ENCODE measurements around the gene CORT.
A peak's percentile ranks its signal among the peaks of the same experiment; 100 is the strongest.

CORT gene

GRCh38 chr1:10479296-10479695, 29.5 kb downstream of the CORT start:
- DNase-seq: no peak

DNA sequence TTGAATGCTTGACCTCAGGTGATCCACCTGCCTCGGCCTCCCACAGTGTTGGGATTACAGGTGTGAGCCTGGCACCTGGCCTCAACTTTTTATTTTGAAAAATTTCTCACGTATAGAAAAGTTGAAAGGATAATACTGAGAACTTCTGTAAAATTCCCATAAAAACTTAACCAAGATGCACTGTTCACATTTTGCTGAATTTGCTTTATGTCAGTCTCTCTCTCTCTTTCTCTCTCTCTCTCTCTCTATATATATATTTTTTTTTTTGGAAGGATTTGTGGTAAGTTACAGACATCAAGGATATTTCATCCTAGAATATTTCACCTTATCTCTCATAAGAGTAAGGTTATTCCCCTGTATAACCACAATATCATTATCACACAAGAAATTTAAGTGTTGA, 30.8 kb downstream of the CORT start:
- no peak for DNase-seq

GRCh38 chr1:10484521-10484920, 34.7 kb downstream of the CORT start:
- no peak for DNase-seq

- DNase-seq: no peak
Observed at GRCh38 chr1:10489291-10490055, 39.6 kb downstream of the CORT start.

- no peak for DNase-seq
Observed at GRCh38 chr1:10490286-10490970, 40.6 kb downstream of the CORT start.

DNA sequence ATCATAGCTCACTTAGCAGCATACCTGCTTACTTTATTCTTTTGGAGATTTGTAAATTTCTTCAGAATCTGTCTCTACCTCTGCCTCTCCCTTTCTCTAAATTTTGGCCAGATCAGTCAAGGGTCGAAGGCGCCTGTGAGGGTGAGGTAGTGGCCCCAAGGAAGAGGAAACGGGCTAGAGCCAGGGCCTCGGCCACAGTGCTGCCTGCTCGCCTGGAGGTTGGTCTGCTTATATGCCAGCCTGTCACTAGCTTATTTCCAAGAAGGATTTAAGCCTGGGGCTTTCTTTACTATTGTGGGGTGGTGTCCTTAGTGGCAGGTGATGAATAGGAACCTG, 44.6 kb downstream of the CORT start:
- no peak for DNase-seq

DNA sequence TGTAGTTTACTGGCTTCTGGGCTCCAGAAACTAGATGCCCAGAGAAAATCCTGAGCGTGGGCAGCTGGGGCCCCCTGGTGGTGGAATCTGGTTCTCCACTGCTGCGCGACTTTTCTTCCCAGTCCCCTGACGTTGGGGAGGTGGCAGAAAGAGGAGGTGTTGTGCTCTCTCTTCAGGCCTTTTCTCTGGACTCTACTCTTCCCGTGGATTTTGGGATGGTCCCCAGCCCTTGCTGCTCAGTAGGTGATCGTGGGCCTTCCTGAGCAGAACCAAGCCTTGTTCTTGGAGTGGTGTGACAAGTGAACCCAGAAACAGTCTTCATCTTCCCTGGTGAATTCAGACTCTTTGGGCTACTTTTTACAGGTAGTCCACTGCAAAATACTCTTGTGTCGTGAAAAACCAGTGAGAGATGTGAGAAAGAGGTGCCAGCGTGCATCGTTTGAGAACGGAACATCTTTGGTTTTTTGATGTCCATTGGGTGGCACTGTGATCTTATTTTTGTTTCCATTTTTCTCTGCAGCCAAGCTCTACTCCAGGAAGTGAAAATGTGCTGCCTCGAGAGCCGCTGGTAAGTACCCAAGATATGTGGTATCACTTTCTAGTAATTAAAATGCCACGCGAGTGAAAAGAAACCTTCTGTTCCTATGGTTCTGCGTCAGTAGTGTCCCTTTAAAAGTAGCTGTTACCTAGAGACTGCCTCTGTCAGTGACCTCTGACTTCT, 45.1 kb downstream of the CORT start:
- peak; percentile 87 to 88 for DNase-seq

DNA sequence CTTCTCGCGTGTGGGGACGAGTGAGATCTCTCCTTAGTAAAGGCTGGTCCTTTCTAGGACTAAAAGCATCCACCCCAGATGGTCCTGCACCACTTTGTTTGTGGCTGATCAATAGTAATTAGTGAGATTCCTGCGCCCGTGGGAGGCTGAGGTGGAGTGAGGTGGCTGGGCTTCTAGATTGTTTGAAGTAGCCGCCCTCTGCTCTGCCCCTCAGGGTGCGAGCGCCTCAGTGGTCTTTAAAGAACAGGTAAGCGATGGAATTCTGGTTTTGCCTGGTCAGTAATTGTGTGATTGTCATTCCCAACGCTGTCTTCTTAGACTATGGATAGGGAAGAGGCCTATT, 45.6 kb downstream of the CORT start:
- DNase-seq: no peak

GRCh38 chr1:10495952-10496351, 46.1 kb downstream of the CORT start:
- peak in 1 of 2 donors; percentile 20 for DNase-seq

DNA sequence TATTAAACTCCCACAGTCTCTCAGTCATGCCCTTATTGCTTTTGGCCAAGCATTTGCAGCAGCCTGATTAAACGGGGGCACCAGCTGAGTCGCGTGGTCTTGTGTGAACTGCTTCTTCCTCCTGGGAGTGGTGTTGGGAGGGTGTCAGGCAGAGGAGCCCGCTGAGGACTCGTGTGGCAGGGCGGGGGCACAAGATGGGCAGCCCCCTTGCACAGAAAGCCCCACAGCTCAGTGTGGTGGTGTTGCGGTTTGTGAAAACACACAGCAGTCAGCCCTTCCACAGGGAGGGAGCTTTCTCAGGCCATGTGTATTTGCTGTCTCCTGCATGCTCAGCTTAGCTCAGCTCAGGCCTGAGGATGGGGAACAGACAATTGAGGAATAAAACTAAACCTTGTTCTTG, 47.3 kb downstream of the CORT start:
- DNase-seq: no peak

DNA sequence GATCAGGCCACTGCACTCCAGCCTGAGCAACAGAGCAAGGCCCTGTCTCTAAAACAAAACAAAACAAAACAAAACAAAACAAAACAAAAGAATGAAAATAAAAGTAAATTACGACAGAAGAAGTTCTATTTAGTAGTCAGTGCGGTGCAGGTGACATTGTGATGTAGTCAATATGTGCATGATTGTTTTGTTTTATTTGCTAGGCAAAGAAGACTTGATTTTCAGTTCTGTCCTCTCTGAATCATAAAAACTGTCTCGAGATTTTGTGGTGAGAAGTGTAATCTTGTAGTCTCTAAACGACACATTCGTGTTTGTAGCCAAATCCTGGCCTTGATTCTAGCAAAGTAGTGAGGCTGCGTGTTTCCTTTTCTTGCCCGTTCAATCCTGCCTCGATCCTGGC, 48.4 kb downstream of the CORT start:
- no peak for DNase-seq
